ENCODE results near the gene SFXN3.
A peak's percentile ranks its signal among the peaks of the same experiment; 100 is the strongest.
"Not testable (repeated sequence)": the region's sequence is repeated elsewhere in the genome, so short reads cannot be mapped to it uniquely, and the experiment has no call there.

SFXN3 gene

GRCh38 chr10:101015582-101015973 lies 15.5 kb upstream of the SFXN3 start:
- no peak for DNase-seq (ENCODE audit: low read depth, low spot score)

- DNase-seq (ENCODE audit: low read depth, low spot score): no peak
Observed at GRCh38 chr10:101016814-101017213, 14.2 kb upstream of the SFXN3 start.

GRCh38 chr10:101018118-101018599 lies 12.9 kb upstream of the SFXN3 start:
- DNase-seq (ENCODE audit: low read depth, low spot score): no peak

- DNase-seq (ENCODE audit: low read depth, low spot score): peak; percentile 86
Observed at GRCh38 chr10:101018600-101019439, 12.2 kb upstream of the SFXN3 start.

GRCh38 chr10:101019440-101019703 lies 11.7 kb upstream of the SFXN3 start:
- no peak for DNase-seq (ENCODE audit: low read depth, low spot score)

GRCh38 chr10:101020427-101021075 lies 10.5 kb upstream of the SFXN3 start:
- DNase-seq (ENCODE audit: low read depth, low spot score): no peak

- no peak for DNase-seq (ENCODE audit: low read depth, low spot score)
Observed at GRCh38 chr10:101021239-101021638, 9.8 kb upstream of the SFXN3 start.

- DNase-seq (ENCODE audit: low read depth, low spot score): no peak
Observed at GRCh38 chr10:101021692-101022251, 9.3 kb upstream of the SFXN3 start.

GRCh38 chr10:101022967-101023705 lies 7.9 kb upstream of the SFXN3 start:
- DNase-seq (ENCODE audit: low read depth, low spot score): no peak

- no peak for DNase-seq (ENCODE audit: low read depth, low spot score)
Observed at GRCh38 chr10:101027106-101027720, 3.8 kb upstream of the SFXN3 start.

GRCh38 chr10:101028446-101029337 lies 2.3 kb upstream of the SFXN3 start:
- DNase-seq (ENCODE audit: low read depth, low spot score): no peak

- no peak for DNase-seq (ENCODE audit: low read depth, low spot score)
Observed at GRCh38 chr10:101029520-101030295, 1.3 kb upstream of the SFXN3 start.

- DNase-seq (ENCODE audit: low read depth, low spot score): no peak
Observed at GRCh38 chr10:101030496-101031127, 422 bp upstream of the SFXN3 start.

GRCh38 chr10:101031796-101032636 lies 982 bp downstream of the SFXN3 start:
- DNase-seq (ENCODE audit: low read depth, low spot score): no peak

GRCh38 chr10:101032637-101033224 lies 1.7 kb downstream of the SFXN3 start:
- peak; percentile 24 for DNase-seq (ENCODE audit: low read depth, low spot score)

GRCh38 chr10:101033276-101033675 lies 2.2 kb downstream of the SFXN3 start:
- no peak for DNase-seq (ENCODE audit: low read depth, low spot score)

GRCh38 chr10:101034404-101034803 lies 3.4 kb downstream of the SFXN3 start:
- DNase-seq (ENCODE audit: low read depth, low spot score): not testable (repeated sequence)

GRCh38 chr10:101035314-101035713 lies 4.3 kb downstream of the SFXN3 start:
- DNase-seq (ENCODE audit: low read depth, low spot score): no peak

All from brain pericyte (primary cell).